Coronary artery (tissue), 2 donors: ENCODE measurements around the gene TENM3.

Source experiments
- DNase-seq: peaks from one replicate; pipeline ENCODE4 v3.0.0-alpha.2; 2017; ENCODE audit warnings: low spot score
- H3K27ac ChIP-seq, 2 donors: fragments of 200-600 bp; sonication (generic); one replicate each; pipeline ENCODE4 v1.5.1; 2016 to 2019
- H3K4me3 ChIP-seq: fragments of 200-600 bp; sonication (generic); 2 replicates; pipeline ENCODE4 v1.5.1; 2016; ENCODE audit warnings: mild to moderate bottlenecking, moderate library complexity
- TF ChIP-seq, protein P1 (sequence below): fragments of 200-600 bp; sonication (generic); IDR thresholded peaks from one replicate; pipeline ENCODE4 v1.5.1; 2019; ENCODE audit warnings: antibody characterized with exemption

The TENM3 gene

DNA sequence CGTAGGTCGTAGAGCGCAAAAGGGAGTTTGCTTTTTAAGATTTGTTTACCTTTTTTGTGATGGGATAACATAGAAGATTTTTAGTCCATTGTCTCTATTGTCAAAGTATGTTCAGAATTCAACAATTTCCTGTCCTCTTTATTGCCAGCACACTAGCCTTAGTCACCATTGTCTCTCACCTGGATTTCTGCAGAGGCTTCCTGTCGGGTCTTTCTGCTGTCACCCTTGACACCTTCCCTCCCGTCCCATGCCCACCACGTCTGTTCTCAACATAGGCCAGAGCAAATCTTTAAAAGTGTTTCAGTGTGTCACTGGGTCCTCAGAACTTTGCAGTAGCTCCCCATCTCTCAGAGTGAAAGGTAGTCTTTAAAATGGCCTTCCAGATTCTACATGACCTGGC, 323.9 kb downstream of the TENM3 start:
- TF ChIP-seq, protein P1, sequence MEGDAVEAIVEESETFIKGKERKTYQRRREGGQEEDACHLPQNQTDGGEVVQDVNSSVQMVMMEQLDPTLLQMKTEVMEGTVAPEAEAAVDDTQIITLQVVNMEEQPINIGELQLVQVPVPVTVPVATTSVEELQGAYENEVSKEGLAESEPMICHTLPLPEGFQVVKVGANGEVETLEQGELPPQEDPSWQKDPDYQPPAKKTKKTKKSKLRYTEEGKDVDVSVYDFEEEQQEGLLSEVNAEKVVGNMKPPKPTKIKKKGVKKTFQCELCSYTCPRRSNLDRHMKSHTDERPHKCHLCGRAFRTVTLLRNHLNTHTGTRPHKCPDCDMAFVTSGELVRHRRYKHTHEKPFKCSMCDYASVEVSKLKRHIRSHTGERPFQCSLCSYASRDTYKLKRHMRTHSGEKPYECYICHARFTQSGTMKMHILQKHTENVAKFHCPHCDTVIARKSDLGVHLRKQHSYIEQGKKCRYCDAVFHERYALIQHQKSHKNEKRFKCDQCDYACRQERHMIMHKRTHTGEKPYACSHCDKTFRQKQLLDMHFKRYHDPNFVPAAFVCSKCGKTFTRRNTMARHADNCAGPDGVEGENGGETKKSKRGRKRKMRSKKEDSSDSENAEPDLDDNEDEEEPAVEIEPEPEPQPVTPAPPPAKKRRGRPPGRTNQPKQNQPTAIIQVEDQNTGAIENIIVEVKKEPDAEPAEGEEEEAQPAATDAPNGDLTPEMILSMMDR = no peak
- no peak for DNase-seq
- Histone ChIP-seq H3K27ac (no peak overlapping the region), H3K4me3 (no peak overlapping the region)

DNA sequence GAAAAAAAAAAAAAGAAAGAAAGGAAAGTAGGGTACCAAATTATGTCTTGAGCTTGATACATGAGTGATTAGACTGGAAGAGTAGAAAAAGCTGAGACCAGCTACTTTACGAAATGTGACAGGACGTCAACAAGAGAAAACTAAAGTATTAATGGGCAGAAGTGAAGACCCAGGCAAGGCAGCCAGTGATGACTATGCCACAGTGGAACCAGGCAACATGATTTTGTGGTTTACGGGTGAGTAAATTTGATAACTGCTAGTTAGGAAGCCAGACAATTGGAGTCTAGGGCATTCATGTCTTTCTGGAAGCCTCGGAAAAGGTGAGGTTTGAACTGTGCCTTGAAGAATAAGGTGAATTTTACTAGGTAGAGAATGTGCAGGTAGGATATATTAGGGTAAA, 326.4 kb downstream of the TENM3 start:
- H3K27ac ChIP-seq = no peak overlapping the region
- TF ChIP-seq, protein P1 = no peak
- no peak overlapping the region for H3K4me3 ChIP-seq
- DNase-seq = no peak

DNA sequence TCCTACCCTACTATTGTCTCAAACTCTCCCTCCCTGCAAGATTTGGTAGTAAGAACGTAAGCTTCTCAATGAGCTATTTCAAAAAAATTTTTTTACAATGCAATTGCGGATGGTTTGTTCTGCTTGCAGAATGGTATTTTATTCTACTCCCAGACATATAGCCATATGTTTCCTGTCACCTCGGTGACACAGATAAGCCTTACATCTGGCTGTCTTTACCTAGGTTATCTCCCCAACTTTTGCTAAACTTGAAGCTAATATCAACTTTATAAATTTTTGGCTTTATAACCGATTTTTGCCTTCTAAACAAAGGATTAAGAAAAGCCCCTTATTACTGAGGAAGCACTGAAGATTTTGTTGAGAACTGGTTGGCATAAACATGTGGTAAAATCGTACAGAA, 331.5 kb downstream of the TENM3 start:
- no peak for DNase-seq
- TF ChIP-seq, protein P1 = no peak
- no peak overlapping the region for H3K4me3 ChIP-seq
- no peak overlapping the region for H3K27ac ChIP-seq

DNA sequence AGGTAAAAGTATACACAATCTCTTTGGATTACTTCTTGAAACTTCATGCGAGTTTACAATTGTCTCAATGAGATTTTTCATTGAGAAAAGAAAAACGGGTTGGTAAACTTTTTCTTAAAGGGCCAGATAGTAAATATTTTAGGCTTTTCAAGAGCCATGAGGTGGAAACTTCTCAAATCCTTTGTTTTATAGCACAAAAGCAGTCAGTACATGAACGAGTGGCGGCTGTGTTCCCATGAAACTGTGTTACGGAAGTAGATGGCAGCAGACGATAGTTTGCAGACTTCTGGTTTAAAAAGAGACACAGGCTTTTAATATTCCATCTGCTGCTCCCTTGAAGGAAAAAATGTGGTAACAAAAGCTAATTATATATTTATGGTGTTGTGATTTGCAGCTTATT, 332.0 kb downstream of the TENM3 start:
- DNase-seq = no peak
- TF ChIP-seq, protein P1 = no peak
- Histone ChIP-seq H3K27ac (no peak overlapping the region), H3K4me3 (no peak overlapping the region)

DNA sequence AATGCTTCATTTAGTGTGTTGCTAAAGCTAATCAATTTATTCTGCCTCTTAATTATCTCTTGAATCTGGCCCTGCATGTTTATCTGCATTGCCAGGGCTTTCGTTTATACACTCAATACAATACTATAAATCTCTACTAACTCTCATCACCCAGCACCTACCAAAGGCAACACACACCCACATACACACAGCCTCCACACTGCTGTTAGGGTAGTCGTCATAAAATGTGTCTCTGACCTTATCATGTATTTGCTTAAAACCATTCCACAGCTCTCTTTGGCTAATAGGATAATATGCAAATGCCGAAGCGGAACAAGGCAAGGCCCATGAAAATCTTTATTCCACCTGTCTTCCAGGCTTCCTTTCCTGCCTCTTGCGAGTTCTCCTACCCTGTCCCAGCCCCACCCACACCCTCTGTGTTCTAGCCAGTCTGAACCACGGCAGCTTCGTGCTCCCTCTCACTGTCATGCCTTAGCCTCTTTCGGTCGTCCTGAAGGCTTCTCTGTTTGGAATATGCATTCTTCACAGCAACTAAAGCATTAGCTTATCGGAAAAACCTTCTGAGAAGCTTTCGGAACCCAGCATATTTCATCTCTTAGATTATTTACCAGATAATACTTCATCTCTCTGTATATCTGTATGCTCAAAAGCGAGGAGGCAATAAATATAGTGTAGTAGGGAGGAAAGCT, 333.5 kb downstream of the TENM3 start:
- TF ChIP-seq, protein P1 = no peak
- DNase-seq = no peak
- H3K4me3 ChIP-seq = no peak overlapping the region
- H3K27ac ChIP-seq = no peak overlapping the region

DNA sequence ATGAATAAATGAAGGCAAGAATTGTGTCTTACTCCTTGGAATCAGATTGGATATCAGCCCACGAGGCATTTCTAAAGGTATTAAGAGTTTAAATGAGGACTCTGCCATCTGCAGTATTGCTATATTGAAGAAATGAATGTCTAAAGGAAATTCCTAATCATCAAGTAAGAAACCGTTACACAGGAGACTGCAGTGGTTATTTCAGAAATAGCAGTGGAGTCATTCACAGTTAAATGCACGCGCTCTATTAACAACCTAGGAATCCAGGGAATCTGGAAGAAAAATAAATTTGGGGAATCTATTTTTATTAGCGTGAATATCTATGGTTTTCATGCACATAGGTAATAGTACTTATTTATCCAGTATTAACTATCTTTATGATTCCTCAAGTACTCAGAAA, 334.2 kb downstream of the TENM3 start:
- H3K4me3 ChIP-seq = no peak overlapping the region
- H3K27ac ChIP-seq = no peak overlapping the region
- TF ChIP-seq, protein P1 = no peak
- no peak for DNase-seq

DNA sequence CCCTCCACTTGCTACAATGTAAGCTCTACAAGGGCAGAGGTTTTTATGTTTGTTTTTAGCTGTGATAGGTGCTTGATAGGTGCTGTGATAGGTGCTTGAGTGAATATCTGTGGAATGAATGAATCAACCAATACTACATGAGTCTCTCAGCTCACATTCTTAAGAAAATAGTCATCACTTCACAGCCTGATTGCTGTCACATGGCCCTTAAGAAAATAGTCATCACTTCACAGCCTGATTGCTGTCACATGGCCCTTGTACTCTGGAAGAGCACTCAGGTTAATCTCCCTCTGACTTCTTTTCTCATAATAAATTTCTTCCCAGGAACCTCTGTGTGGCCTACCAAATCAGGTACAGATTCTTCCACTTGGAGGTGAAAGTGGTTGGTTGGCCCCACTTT, 335.2 kb downstream of the TENM3 start:
- H3K4me3 ChIP-seq = no peak overlapping the region
- DNase-seq = no peak
- TF ChIP-seq, protein P1 = no peak
- H3K27ac ChIP-seq = no peak overlapping the region
